WTC11 (cell line): ENCODE data around the gene EEA1. TPM values are rescaled to one million over a fixed set of nuclear protein-coding genes. Genes with fewer than 3 reads are reported as not detected.
"Not testable (repeated sequence)": the region's sequence is repeated elsewhere in the genome, so short reads cannot be mapped to it uniquely, and the experiment has no call there.

Experiments
- ATAC-seq: fragments of 200-7000 bp; cut with Tn5 transposase; 2 replicates; pipeline ENCODE4 v1.10.0; 2021; ENCODE audit warnings: mild to moderate bottlenecking, moderate library complexity
- CTCF ChIA-PET: fragments of 300-600 bp; sonication (Branson Sonifier 250); formaldehyde crosslinking; loops from one replicate; lab custom pipeline; 2021; ENCODE audit warnings: antibody characterized with exemption; lab: Charles Lee
- POLR2A ChIA-PET: fragments of 350-600 bp; sonication (Branson Sonifier 250); formaldehyde crosslinking; loops from one replicate; lab custom pipeline; 2021; ENCODE audit warnings: antibody characterized with exemption; lab: Charles Lee
- DNase-seq: peaks from one replicate; pipeline ENCODE4 v3.0.0; 2021; ENCODE audit warnings: low spot score
- H3K27ac Mint-ChIP-seq: 2 replicates; pipeline ENCODE4 v1.8.0; 2021; ENCODE audit warnings: mixed read lengths
- H3K27me3 Mint-ChIP-seq: 2 replicates; pipeline ENCODE4 v1.8.0; 2021; ENCODE audit warnings: low read depth, mild to moderate bottlenecking, moderate library complexity, mixed read lengths
- H3K36me3 Mint-ChIP-seq: 2 replicates; pipeline ENCODE4 v1.8.0; 2021; ENCODE audit warnings: mixed read lengths
- H3K4me1 Mint-ChIP-seq: 2 replicates; pipeline ENCODE4 v1.8.0; 2022; ENCODE audit warnings: mixed read lengths
- H3K4me3 Mint-ChIP-seq: 2 replicates; pipeline ENCODE4 v1.8.0; 2021; ENCODE audit warnings: mild to moderate bottlenecking, moderate library complexity, mixed read lengths
- H3K9me3 Mint-ChIP-seq: 2 replicates; pipeline ENCODE4 v1.8.0; 2021; ENCODE audit warnings: mixed read lengths
- CREM ChIP-seq: sonication (generic); formaldehyde crosslinking; IDR thresholded peaks from 2 replicates; pipeline ENCODE4 v1.8.1; 2022; ENCODE audit warnings: mild to moderate bottlenecking, missing genetic modification reagents, moderate library complexity
- ELF4 ChIP-seq: sonication (generic); formaldehyde crosslinking; IDR thresholded peaks from 2 replicates; pipeline ENCODE4 v1.8.1; 2022; ENCODE audit warnings: low read depth, mild to moderate bottlenecking, moderate library complexity, missing genetic modification reagents
- EMX1 ChIP-seq: fragments of 250-450 bp; sonication (Bioruptor Pico); IDR thresholded peaks from 2 replicates; pipeline ENCODE4 v1.8.0; 2021; ENCODE audit warnings: mild to moderate bottlenecking
- HMGA2 ChIP-seq: fragments of 250-450 bp; sonication (Bioruptor Pico); IDR thresholded peaks from 2 replicates; pipeline ENCODE4 v1.4.0; 2021; ENCODE audit warnings: mild to moderate bottlenecking, moderate library complexity
- MYBL2 ChIP-seq: sonication (generic); formaldehyde crosslinking; IDR thresholded peaks from 2 replicates; pipeline ENCODE4 v1.8.1; 2023; ENCODE audit warnings: mild to moderate bottlenecking, moderate library complexity, missing genetic modification reagents
- RORB ChIP-seq: fragments of 250-450 bp; sonication (Bioruptor Pico); IDR thresholded peaks from 2 replicates; pipeline ENCODE4 v1.9.0; 2021; ENCODE audit warnings: mild to moderate bottlenecking
- TP53 ChIP-seq: sonication (generic); formaldehyde crosslinking; IDR thresholded peaks from 2 replicates; pipeline ENCODE4 v1.8.1; 2023; ENCODE audit warnings: mild to moderate bottlenecking, missing genetic modification reagents
- ZNF138 ChIP-seq: sonication (generic); formaldehyde crosslinking; conservative IDR thresholded peaks from 2 replicates; pipeline ENCODE4 v1.8.1; 2022; ENCODE audit warnings: mild to moderate bottlenecking, moderate library complexity, missing genetic modification reagents
- ZNF317 ChIP-seq: sonication (generic); formaldehyde crosslinking; IDR thresholded peaks from 2 replicates; pipeline ENCODE4 v1.8.1; 2023; ENCODE audit warnings: low read depth, mild to moderate bottlenecking, moderate library complexity, missing genetic modification reagents, borderline replicate concordance
- total RNA-seq: library from RNA; stranded (reverse); gene quantifications from 3 replicates; pipeline ENCODE4 v1.2.3, GENCODE V29; 2021
- TF ChIP-seq, protein P1 (sequence below): fragments of 250-450 bp; sonication (Bioruptor Pico); IDR thresholded peaks from 2 replicates; pipeline ENCODE4 v1.9.0; 2021; ENCODE audit warnings: moderate library complexity, mild to moderate bottlenecking, inconsistent platforms, borderline replicate concordance
- TF ChIP-seq, protein P2 (sequence below): sonication (generic); formaldehyde crosslinking; IDR thresholded peaks from 2 replicates; pipeline ENCODE4 v1.8.1; 2022; ENCODE audit warnings: low read depth, missing genetic modification reagents, borderline replicate concordance
- TF ChIP-seq, protein P3 (sequence below): fragments of 200-600 bp; IDR thresholded peaks from 2 replicates; pipeline ENCODE4 v1.8.0; 2022; ENCODE audit warnings: antibody characterized with exemption
- TF ChIP-seq, protein P4 (sequence below): sonication (generic); formaldehyde crosslinking; IDR thresholded peaks from 2 replicates; pipeline ENCODE4 v1.8.1; 2023; ENCODE audit warnings: mild to moderate bottlenecking, missing genetic modification reagents, moderate library complexity
- TF ChIP-seq, protein P5 (sequence below): sonication (generic); formaldehyde crosslinking; IDR thresholded peaks from 2 replicates; pipeline ENCODE4 v1.8.0; 2023; ENCODE audit warnings: missing genetic modification reagents
- TF ChIP-seq, protein P6 (sequence below): sonication (generic); formaldehyde crosslinking; conservative IDR thresholded peaks from 2 replicates; pipeline ENCODE4 v1.8.1; 2022; ENCODE audit warnings: mild to moderate bottlenecking, missing genetic modification reagents
- TF ChIP-seq, protein P7 (sequence below): sonication (generic); formaldehyde crosslinking; conservative IDR thresholded peaks from 2 replicates; pipeline ENCODE4 v1.8.1; 2023; ENCODE audit warnings: mild to moderate bottlenecking, low read depth, missing genetic modification reagents, moderate library complexity

EEA1 gene
- total RNA-seq, 1 experiment from 2014 or later, result 20.3 TPM

DNA sequence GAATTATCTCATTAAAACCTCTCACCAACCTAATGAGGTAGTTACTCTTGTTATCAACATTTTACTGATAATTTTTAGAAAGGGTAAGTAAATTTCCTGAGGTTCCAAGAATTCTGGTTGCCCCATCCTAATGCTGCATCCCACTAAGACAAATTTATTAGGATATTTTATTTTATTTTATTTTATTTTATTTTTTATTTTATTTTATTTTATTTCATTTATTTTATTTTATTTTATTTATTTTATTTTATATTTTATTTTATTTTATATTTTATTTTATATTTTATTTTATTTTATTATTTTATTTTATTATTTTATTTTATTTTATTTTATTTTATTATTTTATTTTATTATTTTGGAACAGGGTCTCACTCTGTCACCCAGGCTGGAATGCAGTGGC is 179.4 kb downstream of the EEA1 start:
- DNase-seq, H3K27ac Mint-ChIP-seq, H3K4me3 Mint-ChIP-seq, H3K36me3 Mint-ChIP-seq, CTCF ChIA-PET, H3K27me3 Mint-ChIP-seq, POLR2A ChIA-PET, H3K4me1 Mint-ChIP-seq: not testable (repeated sequence)
- H3K9me3 Mint-ChIP-seq, result peaks cover 12% of the 10 kb centered on the region
- peak; percentile 98 for TF ChIP-seq HMGA2
- TF ChIP-seq, all 79 proteins: peak for 1; not testable (repeated sequence) for 78
- ATAC-seq, result not testable (repeated sequence)

DNA sequence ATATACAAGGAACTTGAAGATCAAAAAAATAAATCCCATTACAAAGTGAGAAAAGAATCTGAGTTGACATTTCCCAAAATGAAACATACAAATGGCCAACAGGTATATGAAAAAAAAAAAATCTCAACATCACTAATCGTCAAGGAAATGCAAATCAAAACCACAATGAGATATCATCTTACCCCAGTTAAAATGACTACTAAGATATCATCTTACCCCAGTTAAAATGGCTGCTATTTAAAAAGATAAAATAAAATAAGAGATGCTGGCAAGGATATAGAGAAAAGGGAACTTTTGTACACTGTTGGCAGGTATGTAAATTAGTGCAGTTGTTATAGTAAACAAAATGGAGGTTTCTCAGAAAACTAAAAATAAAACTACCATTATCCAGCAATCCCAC is 181.9 kb downstream of the EEA1 start:
- CTCF ChIA-PET, result no interaction called here
- ATAC-seq (no peak), DNase-seq (no peak)
- no peak for TF ChIP-seq RORB
- TF ChIP-seq ELF4 (CRISPR knock-in tag), result no peak
- TF ChIP-seq, protein P1, sequence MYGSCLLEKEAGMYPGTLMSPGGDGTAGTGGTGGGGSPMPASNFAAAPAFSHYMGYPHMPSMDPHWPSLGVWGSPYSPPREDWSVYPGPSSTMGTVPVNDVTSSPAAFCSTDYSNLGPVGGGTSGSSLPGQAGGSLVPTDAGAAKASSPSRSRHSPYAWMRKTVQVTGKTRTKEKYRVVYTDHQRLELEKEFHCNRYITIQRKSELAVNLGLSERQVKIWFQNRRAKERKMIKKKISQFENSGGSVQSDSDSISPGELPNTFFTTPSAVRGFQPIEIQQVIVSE (CRISPR knock-in tag), result no peak
- TF ChIP-seq, protein P2, sequence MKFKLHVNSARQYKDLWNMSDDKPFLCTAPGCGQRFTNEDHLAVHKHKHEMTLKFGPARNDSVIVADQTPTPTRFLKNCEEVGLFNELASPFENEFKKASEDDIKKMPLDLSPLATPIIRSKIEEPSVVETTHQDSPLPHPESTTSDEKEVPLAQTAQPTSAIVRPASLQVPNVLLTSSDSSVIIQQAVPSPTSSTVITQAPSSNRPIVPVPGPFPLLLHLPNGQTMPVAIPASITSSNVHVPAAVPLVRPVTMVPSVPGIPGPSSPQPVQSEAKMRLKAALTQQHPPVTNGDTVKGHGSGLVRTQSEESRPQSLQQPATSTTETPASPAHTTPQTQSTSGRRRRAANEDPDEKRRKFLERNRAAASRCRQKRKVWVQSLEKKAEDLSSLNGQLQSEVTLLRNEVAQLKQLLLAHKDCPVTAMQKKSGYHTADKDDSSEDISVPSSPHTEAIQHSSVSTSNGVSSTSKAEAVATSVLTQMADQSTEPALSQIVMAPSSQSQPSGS (CRISPR knock-in tag), result no peak
- no peak for TF ChIP-seq CREM
- TF ChIP-seq EMX1 (CRISPR knock-in tag), result no peak
- no peak for TF ChIP-seq MYBL2 (CRISPR knock-in tag)
- TF ChIP-seq, protein P3, sequence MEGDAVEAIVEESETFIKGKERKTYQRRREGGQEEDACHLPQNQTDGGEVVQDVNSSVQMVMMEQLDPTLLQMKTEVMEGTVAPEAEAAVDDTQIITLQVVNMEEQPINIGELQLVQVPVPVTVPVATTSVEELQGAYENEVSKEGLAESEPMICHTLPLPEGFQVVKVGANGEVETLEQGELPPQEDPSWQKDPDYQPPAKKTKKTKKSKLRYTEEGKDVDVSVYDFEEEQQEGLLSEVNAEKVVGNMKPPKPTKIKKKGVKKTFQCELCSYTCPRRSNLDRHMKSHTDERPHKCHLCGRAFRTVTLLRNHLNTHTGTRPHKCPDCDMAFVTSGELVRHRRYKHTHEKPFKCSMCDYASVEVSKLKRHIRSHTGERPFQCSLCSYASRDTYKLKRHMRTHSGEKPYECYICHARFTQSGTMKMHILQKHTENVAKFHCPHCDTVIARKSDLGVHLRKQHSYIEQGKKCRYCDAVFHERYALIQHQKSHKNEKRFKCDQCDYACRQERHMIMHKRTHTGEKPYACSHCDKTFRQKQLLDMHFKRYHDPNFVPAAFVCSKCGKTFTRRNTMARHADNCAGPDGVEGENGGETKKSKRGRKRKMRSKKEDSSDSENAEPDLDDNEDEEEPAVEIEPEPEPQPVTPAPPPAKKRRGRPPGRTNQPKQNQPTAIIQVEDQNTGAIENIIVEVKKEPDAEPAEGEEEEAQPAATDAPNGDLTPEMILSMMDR, result no peak
- no peak for TF ChIP-seq ZNF317 (CRISPR knock-in tag)
- TF ChIP-seq, protein P4, sequence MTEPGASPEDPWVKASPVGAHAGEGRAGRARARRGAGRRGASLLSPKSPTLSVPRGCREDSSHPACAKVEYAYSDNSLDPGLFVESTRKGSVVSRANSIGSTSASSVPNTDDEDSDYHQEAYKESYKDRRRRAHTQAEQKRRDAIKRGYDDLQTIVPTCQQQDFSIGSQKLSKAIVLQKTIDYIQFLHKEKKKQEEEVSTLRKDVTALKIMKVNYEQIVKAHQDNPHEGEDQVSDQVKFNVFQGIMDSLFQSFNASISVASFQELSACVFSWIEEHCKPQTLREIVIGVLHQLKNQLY (CRISPR knock-in tag), result no peak
- TF ChIP-seq TP53 (CRISPR knock-in tag), result no peak
- TF ChIP-seq ZNF138 (CRISPR knock-in tag), result no peak
- TF ChIP-seq, protein P5, sequence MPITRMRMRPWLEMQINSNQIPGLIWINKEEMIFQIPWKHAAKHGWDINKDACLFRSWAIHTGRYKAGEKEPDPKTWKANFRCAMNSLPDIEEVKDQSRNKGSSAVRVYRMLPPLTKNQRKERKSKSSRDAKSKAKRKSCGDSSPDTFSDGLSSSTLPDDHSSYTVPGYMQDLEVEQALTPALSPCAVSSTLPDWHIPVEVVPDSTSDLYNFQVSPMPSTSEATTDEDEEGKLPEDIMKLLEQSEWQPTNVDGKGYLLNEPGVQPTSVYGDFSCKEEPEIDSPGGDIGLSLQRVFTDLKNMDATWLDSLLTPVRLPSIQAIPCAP (CRISPR knock-in tag), result no peak
- TF ChIP-seq, protein P6, sequence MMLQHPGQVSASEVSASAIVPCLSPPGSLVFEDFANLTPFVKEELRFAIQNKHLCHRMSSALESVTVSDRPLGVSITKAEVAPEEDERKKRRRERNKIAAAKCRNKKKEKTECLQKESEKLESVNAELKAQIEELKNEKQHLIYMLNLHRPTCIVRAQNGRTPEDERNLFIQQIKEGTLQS (CRISPR knock-in tag), result no peak
- TF ChIP-seq, protein P7, sequence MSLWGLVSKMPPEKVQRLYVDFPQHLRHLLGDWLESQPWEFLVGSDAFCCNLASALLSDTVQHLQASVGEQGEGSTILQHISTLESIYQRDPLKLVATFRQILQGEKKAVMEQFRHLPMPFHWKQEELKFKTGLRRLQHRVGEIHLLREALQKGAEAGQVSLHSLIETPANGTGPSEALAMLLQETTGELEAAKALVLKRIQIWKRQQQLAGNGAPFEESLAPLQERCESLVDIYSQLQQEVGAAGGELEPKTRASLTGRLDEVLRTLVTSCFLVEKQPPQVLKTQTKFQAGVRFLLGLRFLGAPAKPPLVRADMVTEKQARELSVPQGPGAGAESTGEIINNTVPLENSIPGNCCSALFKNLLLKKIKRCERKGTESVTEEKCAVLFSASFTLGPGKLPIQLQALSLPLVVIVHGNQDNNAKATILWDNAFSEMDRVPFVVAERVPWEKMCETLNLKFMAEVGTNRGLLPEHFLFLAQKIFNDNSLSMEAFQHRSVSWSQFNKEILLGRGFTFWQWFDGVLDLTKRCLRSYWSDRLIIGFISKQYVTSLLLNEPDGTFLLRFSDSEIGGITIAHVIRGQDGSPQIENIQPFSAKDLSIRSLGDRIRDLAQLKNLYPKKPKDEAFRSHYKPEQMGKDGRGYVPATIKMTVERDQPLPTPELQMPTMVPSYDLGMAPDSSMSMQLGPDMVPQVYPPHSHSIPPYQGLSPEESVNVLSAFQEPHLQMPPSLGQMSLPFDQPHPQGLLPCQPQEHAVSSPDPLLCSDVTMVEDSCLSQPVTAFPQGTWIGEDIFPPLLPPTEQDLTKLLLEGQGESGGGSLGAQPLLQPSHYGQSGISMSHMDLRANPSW, result no peak
- Mint-ChIP-seq H3K36me3 (no peaks in the 10 kb centered on the region; the same call in 1 of the 2 replicates), H3K4me1 (no peaks in the 10 kb centered on the region), H3K27me3 (no peaks in the 10 kb centered on the region), H3K4me3 (no peak overlapping the region), H3K9me3 (no peaks in the 10 kb centered on the region), H3K27ac (no peak overlapping the region)
- POLR2A ChIA-PET, result no interaction called here
